Neuronal stem cell (in vitro differentiated cells): ENCODE data around the gene ESYT3.

ENCODE experiments used
- DNase-seq: peaks from one replicate; pipeline ENCODE4 v3.0.0-alpha.2; 2013; ENCODE audit warnings: low spot score
- H2AFZ ChIP-seq: one replicate; pipeline ENCODE4 v1.6.1; 2013; ENCODE audit warnings: mild to moderate bottlenecking, low read length, inconsistent platforms
- H2AK5ac ChIP-seq: 2 replicates; pipeline ENCODE4 v1.6.1; 2013; ENCODE audit warnings: low read depth, mild to moderate bottlenecking, inconsistent platforms, low read length, moderate library complexity, mixed read lengths
- H2BK120ac ChIP-seq: 2 replicates; pipeline ENCODE4 v1.6.1; 2013; ENCODE audit warnings: low read depth, mild to moderate bottlenecking, inconsistent platforms, low read length, moderate library complexity, mixed read lengths
- H2BK12ac ChIP-seq: one replicate; pipeline ENCODE4 v1.6.1; 2013; ENCODE audit warnings: low read length, inconsistent platforms
- H2BK15ac ChIP-seq: 2 replicates; pipeline ENCODE4 v1.6.1; 2013; ENCODE audit warnings: mild to moderate bottlenecking, low read length, inconsistent platforms, mixed read lengths
- H2BK5ac ChIP-seq: one replicate; pipeline ENCODE4 v1.6.1; 2013; ENCODE audit warnings: inconsistent platforms, mild to moderate bottlenecking, low read length, moderate library complexity
- H3K14ac ChIP-seq: one replicate; pipeline ENCODE4 v1.6.1; 2013; ENCODE audit warnings: low read length, inconsistent platforms
- H3K18ac ChIP-seq: 2 replicates; pipeline ENCODE4 v1.6.1; 2013; ENCODE audit warnings: low read length, inconsistent platforms
- H3K23ac ChIP-seq: 2 replicates; pipeline ENCODE4 v1.6.1; 2013; ENCODE audit warnings: low read depth, mild to moderate bottlenecking, mixed read lengths, low read length, inconsistent platforms; ENCODE audit not compliant: poor library complexity
- H3K27ac ChIP-seq: replicated peaks from 3 replicates; pipeline ENCODE4 v1.5.1; 2013; ENCODE audit warnings: low read length, inconsistent platforms
- H3K27me3 ChIP-seq, 3 experiments: 2 replicates each; pipeline ENCODE4 v1.6.1; 2013; ENCODE audit warnings: low read length in 3 of 3, mild to moderate bottlenecking in 2 of 3, inconsistent platforms in 1 of 3, low read depth in 1 of 3, mixed read lengths in 1 of 3, moderate library complexity in 1 of 3; ENCODE audit not compliant: control insufficient read depth in 3 of 3, insufficient read depth in 3 of 3
- H3K36me3 ChIP-seq, 2 donors: replicated peaks in 1 of 2; 2 replicates each; pipeline ENCODE4 v1.6.1; 2013; ENCODE audit warnings: low read length in 2 of 2; ENCODE audit not compliant: control insufficient read depth in 2 of 2, insufficient read depth in 2 of 2
- H3K4ac ChIP-seq: 2 replicates; pipeline ENCODE4 v1.6.1; 2013; ENCODE audit warnings: inconsistent platforms, mild to moderate bottlenecking, low read length, moderate library complexity
- H3K4me1 ChIP-seq, 2 donors: 1 replicate in 1 of 2; 2 replicates in 1 of 2; pipeline ENCODE4 v1.6.1; 2013; ENCODE audit warnings: low read length in 2 of 2, low read depth in 1 of 2; ENCODE audit not compliant: control insufficient read depth in 2 of 2, insufficient read depth in 1 of 2
- H3K4me2 ChIP-seq: one replicate; pipeline ENCODE4 v1.6.1; 2013; ENCODE audit warnings: mild to moderate bottlenecking, low read length, inconsistent platforms; ENCODE audit not compliant: insufficient read depth, poor library complexity, severe bottlenecking
- H3K4me3 ChIP-seq, 2 donors: 2 replicates each; pipeline ENCODE4 v1.5.1; 2013; ENCODE audit warnings: low read length in 2 of 2, mild to moderate bottlenecking in 2 of 2, inconsistent platforms in 1 of 2, moderate library complexity in 1 of 2
- H3K79me1 ChIP-seq: one replicate; pipeline ENCODE4 v1.6.1; 2013; ENCODE audit warnings: low read depth, mild to moderate bottlenecking, inconsistent platforms, low read length, moderate library complexity
- H3K9ac ChIP-seq: one replicate; pipeline ENCODE4 v1.6.1; 2013; ENCODE audit warnings: mild to moderate bottlenecking, low read depth, low read length, inconsistent platforms; ENCODE audit not compliant: poor library complexity
- H3K9me3 ChIP-seq, 2 donors: replicated peaks in 1 of 2; 2 replicates each; pipeline versions ENCODE3 to v1.6.1; 2013; ENCODE audit warnings: low read length in 2 of 2, mild to moderate bottlenecking in 2 of 2, inconsistent platforms in 1 of 2, low read depth in 1 of 2, mixed read lengths in 1 of 2, moderate library complexity in 1 of 2; ENCODE audit not compliant: control insufficient read depth in 2 of 2, insufficient read depth in 1 of 2
- H4K8ac ChIP-seq: one replicate; pipeline ENCODE4 v1.6.1; 2013; ENCODE audit warnings: low read depth, mild to moderate bottlenecking, inconsistent platforms, low read length, moderate library complexity
- H4K91ac ChIP-seq: one replicate; pipeline ENCODE4 v1.6.1; 2013; ENCODE audit warnings: low read length, low read depth, mild to moderate bottlenecking, inconsistent platforms; ENCODE audit not compliant: poor library complexity
- WGBS, 2 donors: extraction: QIAGEN DNeasy Blood & Tissue Kit; methylation state at CpG; one replicate each; pipeline ENCODE4 v1.1.7; 2013; ENCODE audit warnings: missing lambda C conversion rate in 2 of 2, mixed read lengths in 1 of 2; ENCODE audit not compliant: insufficient read length in 2 of 2, insufficient replicate concordance in 1 of 2; ENCODE audit errors: extremely low coverage in 2 of 2; 5-methylcytosine and 5-hydroxymethylcytosine counted together

Gene ESYT3

DNA sequence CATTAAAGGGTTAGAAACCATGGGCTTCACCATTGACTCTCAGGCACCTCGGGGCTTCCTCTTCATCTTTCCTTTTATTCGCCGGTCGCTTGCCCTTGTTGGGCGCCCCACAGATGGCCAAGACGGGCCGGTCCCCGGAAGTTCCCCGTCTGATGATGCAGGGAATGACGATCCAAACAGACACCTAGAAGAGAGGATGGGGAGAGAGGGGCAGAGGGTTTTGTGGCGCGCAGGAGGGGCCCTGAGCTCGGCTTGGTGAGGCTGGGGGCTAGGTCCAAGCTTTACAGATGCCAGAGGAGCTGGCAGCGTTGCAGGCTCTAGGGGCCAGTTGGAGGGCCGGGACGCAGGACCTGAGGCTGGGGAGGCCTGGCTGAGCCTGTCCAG lies 532 bp upstream of the ESYT3 start:
- peak overlapping the region; percentile 99 for H2AFZ ChIP-seq
- H3K4me3 ChIP-seq, result peak overlapping the region in 1 of 2 donors; percentile 14
- no peak for DNase-seq
- H3K4me2 ChIP-seq, result no peak overlapping the region
- no peak overlapping the region for H3K9ac ChIP-seq
- H3K9me3 ChIP-seq, result peaks cover 7% of the 10 kb centered on the region in 2 donors
- no CpG with 5 or more reads among the region's 16 CpGs for WGBS, 2 donors
- no peak overlapping the region for H4K91ac ChIP-seq
- H3K14ac ChIP-seq, result no peak overlapping the region
- H4K8ac ChIP-seq, result no peak overlapping the region
- H2AK5ac ChIP-seq, result peak overlapping the region; percentile 68
- H2BK120ac ChIP-seq, result no peak overlapping the region
- no peak overlapping the region for H3K4ac ChIP-seq
- no peak overlapping the region for H2BK12ac ChIP-seq
- peaks cover 13 to 77% (median 46%) of the 10 kb centered on the region in 3 experiments for H3K27me3 ChIP-seq
- no peaks in the 10 kb centered on the region for H3K36me3 ChIP-seq
- H3K18ac ChIP-seq, result no peak overlapping the region
- no peak overlapping the region for H2BK15ac ChIP-seq
- no peaks in the 10 kb centered on the region for H3K79me1 ChIP-seq
- H3K27ac ChIP-seq, result no peak overlapping the region
- no peak overlapping the region for H3K23ac ChIP-seq
- no peak overlapping the region for H2BK5ac ChIP-seq
- H3K4me1 ChIP-seq, result peaks cover 3 to 9% of the 10 kb centered on the region in 2 donors

DNA sequence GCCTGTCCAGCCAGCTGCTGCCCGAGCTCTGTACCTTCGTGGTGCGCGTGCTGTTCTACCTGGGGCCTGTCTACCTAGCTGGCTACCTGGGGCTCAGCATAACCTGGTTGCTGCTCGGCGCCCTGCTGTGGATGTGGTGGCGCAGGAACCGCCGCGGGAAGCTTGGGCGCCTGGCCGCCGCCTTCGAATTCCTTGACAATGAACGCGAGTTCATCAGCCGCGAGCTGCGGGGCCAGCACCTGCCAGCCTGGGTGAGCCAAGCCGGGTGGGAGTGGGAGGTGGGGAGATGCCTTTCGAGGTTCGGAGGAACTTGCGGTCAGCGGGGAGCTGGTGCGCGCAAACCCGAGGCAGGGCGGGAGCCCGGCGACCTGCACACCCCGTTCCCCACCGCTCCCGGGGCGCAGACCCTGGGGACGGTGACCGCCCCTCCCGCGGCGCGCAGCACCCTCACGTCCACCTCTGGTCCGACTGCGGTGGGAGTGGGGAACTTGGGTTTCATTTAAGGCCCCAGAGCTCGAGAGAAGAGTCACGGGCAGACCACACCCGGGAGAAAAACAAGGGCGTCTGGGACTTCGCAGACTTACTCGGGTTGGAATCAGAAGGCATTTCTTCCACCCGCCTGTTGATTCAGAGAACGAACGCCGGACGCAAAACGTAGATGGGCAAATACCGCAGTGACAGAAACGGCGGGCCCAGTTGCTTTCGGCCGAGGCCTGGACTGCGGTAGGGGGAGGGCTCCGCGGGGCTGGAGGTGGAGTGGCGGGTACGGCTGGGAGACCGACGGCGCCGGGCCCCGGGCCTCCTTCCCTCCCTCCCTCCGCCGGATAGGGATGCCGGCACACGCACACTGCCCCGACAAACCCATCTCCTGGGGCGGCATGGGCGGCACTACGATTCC lies 708 bp downstream of the ESYT3 start:
- H3K9ac ChIP-seq, result peak overlapping the region; percentile 80
- H3K4ac ChIP-seq, result no peak overlapping the region
- peak overlapping the region; percentile 61 for H3K23ac ChIP-seq
- no CpG with 5 or more reads among the region's 78 CpGs for WGBS, 2 donors
- no peaks in the 10 kb centered on the region for H3K79me1 ChIP-seq
- no peak overlapping the region for H4K91ac ChIP-seq
- H3K27ac ChIP-seq, result no peak overlapping the region
- H2BK12ac ChIP-seq, result peak overlapping the region; percentile 14
- H2BK15ac ChIP-seq, result peak overlapping the region; percentile 13
- peak overlapping the region; percentile 97 for H3K4me2 ChIP-seq
- H3K9me3 ChIP-seq, result peaks cover 7% of the 10 kb centered on the region in 2 donors
- no peak overlapping the region for H4K8ac ChIP-seq
- H3K36me3 ChIP-seq, result no peaks in the 10 kb centered on the region
- peak overlapping the region; percentile 87 for H3K18ac ChIP-seq
- peak overlapping the region; percentile 48 to 82 for H3K4me3 ChIP-seq
- no peak for DNase-seq
- peaks cover 3 to 9% of the 10 kb centered on the region in 2 donors for H3K4me1 ChIP-seq
- H3K14ac ChIP-seq, result peak overlapping the region; percentile 43
- no peak overlapping the region for H2AK5ac ChIP-seq
- peaks cover 13 to 90% (median 46%) of the 10 kb centered on the region in 3 experiments for H3K27me3 ChIP-seq
- H2BK120ac ChIP-seq, result no peak overlapping the region
- H2BK5ac ChIP-seq, result no peak overlapping the region
- H2AFZ ChIP-seq, result peak overlapping the region; percentile 99

DNA sequence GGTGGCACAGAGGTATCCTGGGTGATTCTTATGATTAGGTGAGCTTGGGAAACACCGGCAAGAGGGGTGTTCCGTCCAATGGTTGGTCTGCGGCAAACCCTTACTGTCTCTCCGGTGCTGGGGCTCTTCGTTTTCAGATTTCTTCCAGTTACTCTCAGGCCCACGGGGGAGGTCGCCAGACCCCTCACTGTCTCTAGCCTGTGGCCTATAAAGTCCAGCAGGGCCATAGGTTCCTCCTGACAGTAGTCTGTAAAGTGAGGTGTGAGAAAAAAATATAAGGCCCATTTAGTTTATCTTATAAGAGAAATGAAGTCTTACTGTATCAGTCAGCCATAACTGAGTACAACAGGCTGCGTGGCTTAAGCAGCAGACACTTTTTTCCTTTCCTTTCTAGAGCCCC lies 1.4 kb downstream of the ESYT3 start:
- H3K27ac ChIP-seq, result no peak overlapping the region
- no peak for DNase-seq
- no peaks in the 10 kb centered on the region for H3K79me1 ChIP-seq
- H4K8ac ChIP-seq, result no peak overlapping the region
- no peak overlapping the region for H2AK5ac ChIP-seq
- H3K27me3 ChIP-seq, result peaks cover 13 to 97% (median 46%) of the 10 kb centered on the region in 3 experiments
- H3K4me2 ChIP-seq, result no peak overlapping the region
- WGBS, 2 donors, result no CpG with 5 or more reads among the region's 8 CpGs
- peaks cover 3 to 9% of the 10 kb centered on the region in 2 donors for H3K4me1 ChIP-seq
- H3K4ac ChIP-seq, result no peak overlapping the region
- no peak overlapping the region for H2BK15ac ChIP-seq
- peak overlapping the region; percentile 99 for H2AFZ ChIP-seq
- no peak overlapping the region for H3K9ac ChIP-seq
- H2BK12ac ChIP-seq, result no peak overlapping the region
- H4K91ac ChIP-seq, result no peak overlapping the region
- peaks cover 7% of the 10 kb centered on the region in 2 donors for H3K9me3 ChIP-seq
- H3K18ac ChIP-seq, result no peak overlapping the region
- H2BK5ac ChIP-seq, result no peak overlapping the region
- H3K4me3 ChIP-seq, result no peak overlapping the region
- no peak overlapping the region for H2BK120ac ChIP-seq
- no peaks in the 10 kb centered on the region for H3K36me3 ChIP-seq
- no peak overlapping the region for H3K14ac ChIP-seq
- H3K23ac ChIP-seq, result no peak overlapping the region

DNA sequence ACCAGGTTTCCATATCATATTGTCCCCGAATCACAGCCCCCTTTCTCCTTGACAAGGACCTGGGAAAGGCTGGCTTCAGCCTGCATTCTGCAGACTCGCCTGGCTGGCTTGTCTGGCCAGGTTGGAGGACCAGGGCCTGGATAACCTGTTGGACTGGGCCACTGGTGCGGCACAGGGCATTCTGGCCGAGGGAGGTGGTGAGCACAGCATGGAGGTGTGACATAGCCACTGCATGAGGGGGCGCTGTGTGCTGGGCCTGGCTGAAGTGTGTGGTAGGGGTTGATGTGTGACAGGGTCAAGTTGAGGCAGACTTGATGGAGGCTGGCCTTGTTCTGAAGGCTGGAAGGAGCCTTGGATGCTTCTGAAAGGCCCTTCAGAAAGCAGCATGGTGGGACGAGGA lies 2.9 kb downstream of the ESYT3 start:
- H4K91ac ChIP-seq, result no peak overlapping the region
- no peak for DNase-seq
- peak overlapping the region in 1 of 2 donors; percentile 51 for H3K4me3 ChIP-seq
- no peaks in the 10 kb centered on the region for H3K36me3 ChIP-seq
- peaks cover 3 to 19% of the 10 kb centered on the region in 2 donors for H3K4me1 ChIP-seq
- no peak overlapping the region for H3K9ac ChIP-seq
- peaks cover 7% of the 10 kb centered on the region in 2 donors for H3K9me3 ChIP-seq
- H2BK15ac ChIP-seq, result no peak overlapping the region
- no peak overlapping the region for H3K27ac ChIP-seq
- WGBS, 2 donors, result no CpG with 5 or more reads among the region's 6 CpGs
- H3K4me2 ChIP-seq, result no peak overlapping the region
- peaks cover 13 to 95% (median 46%) of the 10 kb centered on the region in 3 experiments for H3K27me3 ChIP-seq
- H2BK120ac ChIP-seq, result no peak overlapping the region
- no peak overlapping the region for H3K23ac ChIP-seq
- H3K79me1 ChIP-seq, result no peaks in the 10 kb centered on the region
- no peak overlapping the region for H2BK12ac ChIP-seq
- H4K8ac ChIP-seq, result peak overlapping the region; percentile 23
- H2AK5ac ChIP-seq, result no peak overlapping the region
- H3K14ac ChIP-seq, result no peak overlapping the region
- H2BK5ac ChIP-seq, result no peak overlapping the region
- H3K18ac ChIP-seq, result no peak overlapping the region
- H3K4ac ChIP-seq, result no peak overlapping the region
- H2AFZ ChIP-seq, result no peak overlapping the region
